Stimulated activated CD8-positive, alpha-beta memory T cell treated with anti-CD3 and anti-CD28 coated beads, Interleukin-2, amount 100 ng/mL, for 48 hours (primary cell): ENCODE results near the gene ATP2A3.
"Not testable (repeated sequence)": the region's sequence is repeated elsewhere in the genome, so short reads cannot be mapped to it uniquely, and the experiment has no call there.

Experiments
- DNase-seq, 2 donors: peaks; one replicate each; pipeline ENCODE4 v3.0.0-alpha.2; 2020; ENCODE audit warnings: low read depth in 2 of 2

Gene ATP2A3

DNA sequence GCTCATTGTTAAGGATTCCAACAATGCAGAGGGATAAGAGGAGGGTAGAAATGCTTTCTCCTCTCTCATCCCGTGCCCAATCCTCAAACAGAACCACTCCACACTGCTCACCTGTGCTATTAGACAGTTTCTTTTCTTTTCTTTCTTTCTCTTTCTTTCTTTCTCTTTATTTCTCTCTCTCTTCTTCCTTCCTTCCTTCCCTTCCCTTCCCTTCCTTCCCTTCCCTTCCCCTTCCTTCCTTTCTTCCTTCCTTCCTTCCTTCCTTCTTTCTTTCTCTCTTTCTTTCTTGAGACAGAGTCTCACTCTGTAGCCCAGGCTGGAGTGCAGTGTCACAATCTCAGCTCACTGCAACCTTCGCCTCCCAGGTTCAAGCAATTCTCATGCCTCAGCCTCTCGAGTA, 27.5 kb upstream of the ATP2A3 start:
- not testable (repeated sequence) for DNase-seq

DNA sequence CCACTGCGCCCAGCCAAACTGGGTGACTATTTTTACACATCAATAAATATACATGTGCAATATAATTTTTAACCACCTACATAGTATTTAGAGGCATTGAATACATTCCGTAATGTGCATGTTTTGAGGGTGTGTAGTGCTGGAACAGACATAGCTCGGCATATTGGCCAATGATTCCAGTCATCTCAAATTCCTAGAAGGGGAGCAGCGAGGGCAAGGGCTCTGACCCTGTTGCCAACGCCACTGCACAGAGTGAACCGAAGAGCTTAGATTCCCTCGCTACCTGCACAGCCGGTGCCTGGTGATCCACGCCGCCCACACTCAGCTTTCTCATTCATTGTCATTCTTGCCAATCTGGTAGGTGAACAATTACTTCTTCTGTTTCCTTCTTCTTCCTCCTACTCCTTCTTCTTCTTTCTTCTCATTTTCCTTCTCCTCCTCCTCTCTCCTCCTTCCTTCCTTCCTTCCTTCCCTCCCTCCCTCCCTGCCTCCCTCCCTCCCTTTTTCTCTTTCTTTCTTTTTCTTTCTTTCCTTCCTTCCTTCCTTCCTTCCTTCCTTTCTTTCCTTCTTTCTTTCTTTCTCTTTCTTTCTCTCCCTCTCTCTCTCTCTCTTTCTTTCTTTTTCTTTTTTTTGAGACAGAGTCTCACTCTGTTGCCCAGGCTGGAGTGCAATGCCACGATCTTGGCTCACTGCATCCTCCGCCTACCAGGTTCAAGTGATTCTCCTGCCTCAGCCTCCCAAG, 26.3 kb upstream of the ATP2A3 start:
- DNase-seq: no peak

DNA sequence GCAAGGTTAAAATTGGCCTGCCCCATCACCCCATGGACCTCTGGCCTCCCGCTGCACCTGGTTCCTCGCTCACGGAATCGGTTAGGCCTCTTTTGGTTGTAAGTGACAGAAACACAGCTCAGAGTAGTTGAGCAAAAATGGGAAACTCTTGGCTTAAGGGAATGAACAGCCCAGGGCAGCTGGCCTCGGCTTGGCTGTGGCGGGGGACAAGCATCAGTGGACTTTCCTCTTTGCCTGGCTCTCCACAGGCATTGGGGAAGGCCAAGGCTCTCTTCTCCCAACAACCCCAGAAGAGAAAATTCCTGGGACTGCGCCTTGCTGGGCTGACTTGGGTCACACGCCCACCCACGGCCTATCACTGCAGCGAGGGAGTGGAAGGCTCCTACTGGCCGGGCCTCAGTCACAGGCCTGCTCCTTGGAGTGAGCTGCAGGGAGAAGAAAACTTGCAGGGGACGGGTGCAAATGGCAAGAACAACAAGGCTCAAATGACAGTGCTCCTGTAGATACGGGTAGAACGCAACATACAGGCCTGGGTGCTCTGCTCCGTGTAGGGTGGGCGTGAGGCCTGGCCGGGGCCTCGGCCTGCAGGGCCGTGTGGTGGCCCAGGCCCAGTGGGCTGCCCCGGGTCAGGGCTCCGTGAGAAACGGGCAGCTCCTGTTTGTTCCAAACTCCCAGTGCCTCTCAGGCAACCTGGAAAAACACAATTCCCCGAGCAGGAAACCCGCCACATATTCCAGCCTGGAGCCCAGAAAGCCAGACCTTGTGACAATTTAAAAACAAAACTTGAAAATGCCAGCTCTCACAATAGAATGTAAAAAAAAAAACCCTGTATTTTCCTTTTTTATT, 25.0 kb upstream of the ATP2A3 start:
- DNase-seq: no peak

DNA sequence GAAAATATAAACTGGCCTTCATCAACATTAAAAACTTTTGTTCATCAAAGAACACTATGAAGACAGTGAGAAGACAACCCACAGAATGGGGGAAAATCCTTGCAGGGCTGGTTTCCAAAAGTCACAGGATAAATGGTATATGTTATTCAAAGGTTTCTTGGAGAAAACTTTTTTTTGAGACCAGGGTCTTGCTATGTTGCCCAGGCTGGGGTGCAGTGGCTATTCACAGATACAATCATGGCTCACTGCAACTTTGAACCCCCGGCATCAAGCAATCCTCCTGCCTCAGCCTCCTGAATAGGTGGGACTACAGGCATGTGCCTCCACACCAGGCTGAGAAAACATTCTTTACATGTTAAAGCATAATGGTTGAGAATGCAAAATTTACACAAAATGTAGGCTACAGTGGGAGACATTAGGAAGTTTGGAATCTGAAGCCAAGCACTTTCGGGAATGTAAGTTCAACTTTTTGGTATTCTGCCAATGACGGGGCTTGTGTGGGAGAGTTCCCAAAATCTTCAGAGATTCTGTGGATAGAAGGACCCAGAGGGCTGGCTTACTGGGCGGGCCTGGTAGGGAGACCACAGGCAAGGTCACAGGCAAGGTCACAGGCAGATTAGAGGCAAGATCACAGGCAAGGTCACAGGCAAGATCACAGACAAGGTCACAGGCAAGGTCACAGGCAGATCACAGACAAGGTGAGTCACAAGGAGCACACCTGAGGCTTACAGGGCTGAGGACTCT, 24.2 kb upstream of the ATP2A3 start:
- no peak for DNase-seq

DNA sequence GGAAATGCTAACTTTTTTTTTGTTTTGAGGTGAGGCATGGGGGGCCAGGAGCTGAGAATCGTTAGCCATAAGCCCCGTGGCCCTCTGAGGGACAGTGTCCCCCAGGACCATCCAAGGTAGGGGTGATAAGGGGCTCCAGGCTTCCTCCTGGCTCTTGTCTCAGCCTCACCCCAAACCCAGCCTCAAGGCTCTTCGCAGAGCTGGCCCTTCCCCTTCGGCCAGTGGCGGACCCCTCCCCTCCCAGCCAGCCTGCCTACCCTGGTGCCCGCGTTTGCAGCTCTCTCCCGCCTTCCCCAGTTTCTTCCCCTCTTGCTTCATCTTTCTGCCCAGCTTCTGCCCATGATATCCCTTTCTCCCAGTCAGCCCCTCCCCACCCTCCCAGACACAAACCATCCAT, 22.7 kb upstream of the ATP2A3 start:
- no peak for DNase-seq

DNA sequence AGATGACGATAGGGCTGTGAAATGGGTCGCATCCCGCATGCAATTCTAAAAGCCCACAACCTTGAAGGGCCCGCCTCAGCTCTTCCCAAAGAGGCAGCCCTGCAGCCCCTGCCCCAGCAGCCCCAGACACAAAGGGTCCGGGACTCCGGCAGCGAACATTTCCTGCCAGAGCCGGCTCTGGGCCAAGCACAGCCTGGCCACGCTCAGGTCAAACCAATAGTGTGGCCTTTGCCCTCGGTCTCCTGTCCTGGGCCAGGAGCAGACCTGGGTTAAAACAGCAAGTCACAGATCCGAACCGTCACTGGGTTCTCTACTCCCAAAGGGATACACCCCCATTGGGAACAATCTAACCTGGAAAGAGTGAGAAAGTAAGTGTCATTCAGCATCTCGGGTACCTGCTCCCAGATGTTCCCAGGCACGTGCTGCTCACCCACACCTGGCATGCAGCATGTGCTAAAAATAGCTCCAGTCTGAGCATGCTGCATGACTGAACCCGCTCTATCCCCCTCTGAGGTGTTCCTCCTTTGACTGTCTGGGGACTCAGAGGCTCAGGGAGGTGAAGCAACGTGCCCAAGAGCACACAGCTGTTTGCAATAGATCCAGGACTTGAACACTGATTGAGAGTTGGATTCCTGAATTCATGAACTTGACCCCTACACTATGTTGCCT, 22.2 kb upstream of the ATP2A3 start:
- no peak for DNase-seq

DNA sequence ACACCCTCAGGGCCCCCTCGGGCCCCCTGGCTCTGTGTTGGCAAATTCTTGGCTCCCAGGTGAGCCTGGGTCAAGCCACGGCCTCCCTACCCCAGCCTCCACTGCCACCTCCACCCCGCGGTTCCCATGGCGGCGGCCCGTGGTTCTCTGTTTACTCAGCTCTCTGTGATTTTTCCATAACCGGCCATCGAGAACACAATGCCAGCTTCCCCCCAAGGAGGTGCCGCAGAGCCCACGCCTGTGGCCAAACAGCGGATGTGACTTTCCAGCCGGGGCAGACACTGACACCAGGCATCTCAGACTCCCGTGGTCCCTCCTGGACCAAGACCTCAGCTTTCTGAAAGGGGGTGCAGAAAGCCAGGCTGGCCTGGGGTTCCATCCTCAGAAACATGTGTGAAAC, 21.6 kb upstream of the ATP2A3 start:
- no peak for DNase-seq

DNA sequence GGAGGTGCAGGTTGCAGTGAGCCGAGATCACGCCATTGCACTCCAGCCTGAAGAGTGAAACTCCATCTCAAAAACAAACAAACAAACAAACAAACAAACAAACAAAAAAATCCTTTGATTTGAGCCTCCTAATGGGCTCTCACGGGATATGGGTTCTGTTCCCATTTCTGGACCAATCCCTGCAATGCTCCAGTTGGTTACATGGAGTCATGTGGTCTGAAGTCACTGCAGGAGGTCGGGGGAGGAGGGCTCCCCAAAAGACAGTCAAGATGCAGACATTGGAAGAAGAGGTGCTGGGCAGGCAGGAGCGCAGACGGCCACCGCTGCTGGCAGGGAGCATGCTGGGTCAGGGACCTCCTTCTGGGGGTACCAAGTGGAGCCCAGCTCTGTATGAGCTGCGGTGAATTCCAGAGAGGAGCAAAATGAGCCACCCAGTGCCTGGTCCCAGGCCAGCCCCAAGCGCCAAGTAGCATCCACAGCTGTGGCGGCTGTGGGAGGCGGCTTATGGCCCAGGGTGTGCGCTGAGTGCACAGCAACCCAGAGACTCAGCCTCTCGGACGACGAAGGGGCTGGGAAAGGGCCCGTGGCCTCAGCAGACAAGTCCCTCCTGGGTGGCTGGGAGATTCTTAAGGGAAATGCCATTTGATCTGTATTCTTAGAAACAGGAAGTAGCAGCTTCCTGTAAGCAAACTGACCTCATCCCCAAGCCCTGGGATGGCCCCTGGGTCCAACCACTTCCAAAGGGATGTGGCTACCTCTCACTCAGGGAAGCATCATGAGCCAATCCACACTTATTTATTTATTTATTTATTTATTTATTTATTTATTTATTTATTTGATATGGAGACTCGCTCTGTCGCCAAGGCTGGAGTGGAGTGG, 19.6 kb upstream of the ATP2A3 start:
- DNase-seq: no peak

DNA sequence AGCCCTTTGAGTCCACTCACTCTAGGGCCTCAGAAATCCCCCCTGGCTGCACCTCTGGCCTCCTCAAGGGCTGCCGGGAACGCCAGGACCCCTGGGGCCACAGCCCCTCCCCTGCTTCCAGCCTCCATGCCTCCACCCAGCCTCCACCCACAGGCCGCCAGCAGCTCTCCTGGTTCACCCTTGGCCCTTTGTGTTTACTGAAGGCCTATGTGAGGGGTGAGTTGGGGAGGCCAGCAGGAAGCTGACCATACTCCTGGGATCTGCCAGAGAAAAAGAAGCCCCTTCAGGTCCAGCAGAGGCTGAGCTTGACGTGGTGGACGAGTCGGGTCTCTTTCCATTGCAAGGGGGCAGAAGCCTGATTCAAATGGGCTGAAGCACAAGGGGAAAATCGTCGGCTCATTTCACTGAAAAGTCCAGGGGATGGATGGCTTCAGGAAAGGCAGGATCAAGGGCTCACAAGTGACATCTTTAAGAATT, 18.3 kb upstream of the ATP2A3 start:
- no peak for DNase-seq

DNA sequence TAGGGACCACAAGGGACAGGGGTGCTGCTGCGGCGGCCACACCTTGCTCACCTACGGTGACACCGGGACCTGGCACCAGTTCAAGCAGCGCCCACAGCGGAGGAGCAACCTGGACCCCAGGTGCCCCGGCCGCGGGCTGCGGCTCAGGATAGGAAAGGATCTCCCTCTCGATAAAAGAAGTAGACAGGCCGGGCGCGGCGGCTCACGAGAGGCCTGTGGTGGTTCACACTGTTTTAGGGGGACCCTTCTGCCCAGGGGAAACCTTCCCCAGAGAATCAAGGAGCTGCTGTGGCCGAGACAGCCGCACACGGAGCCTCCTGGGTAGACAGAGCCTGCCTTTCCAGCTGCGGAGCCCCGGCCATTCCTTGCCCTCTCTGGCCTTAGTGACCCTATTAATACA, 17.9 kb upstream of the ATP2A3 start:
- no peak for DNase-seq

DNA sequence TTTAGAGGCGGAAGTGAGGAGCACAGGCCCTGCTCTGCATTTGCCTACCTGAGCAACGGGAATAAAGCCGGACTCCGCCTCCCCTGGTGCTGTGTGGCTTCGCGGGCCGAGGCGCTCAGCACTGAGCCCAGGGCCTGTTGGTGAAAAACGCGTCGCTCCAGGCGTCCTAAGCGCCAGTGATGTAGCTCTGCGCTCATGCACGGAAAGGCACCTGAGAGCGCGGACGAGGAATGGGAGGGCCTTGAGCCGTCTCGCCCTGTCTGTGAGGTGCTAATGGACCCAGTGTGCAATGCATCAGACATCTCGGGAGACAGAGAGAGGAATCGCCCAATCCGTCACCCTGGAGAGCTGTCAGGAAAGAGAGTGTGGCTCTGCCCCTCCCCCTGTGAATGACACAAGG, 17.2 kb upstream of the ATP2A3 start:
- DNase-seq: no peak

DNA sequence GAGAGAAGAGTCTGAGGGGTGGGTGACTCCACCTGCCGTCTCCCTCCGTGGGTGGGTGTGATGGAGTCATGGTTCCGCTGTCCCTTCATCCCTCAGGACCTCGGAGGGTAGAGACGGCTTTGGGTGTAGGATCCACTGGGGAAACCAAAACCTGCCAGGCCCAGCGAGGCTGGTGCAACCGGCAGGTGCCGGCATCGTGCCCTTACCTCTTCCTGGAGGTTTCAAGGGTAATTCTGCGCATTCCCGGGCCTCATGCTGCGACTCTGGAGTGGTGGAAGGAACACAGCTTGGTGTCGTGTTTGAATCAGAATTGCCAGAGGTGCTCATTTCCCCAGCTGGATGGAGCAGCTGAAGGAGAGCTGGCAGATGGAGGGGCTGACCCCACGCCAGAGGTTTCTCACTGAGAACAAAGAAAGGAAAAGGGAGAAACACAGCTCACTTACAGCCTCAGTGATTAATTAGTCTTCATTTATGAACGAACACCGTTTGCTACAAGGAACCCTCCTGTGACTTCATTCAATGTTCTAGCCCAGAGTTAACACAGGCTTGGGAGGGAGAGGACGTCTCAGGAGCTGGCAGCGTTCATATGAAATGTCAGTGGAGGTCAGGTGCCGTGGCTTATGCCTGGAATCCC, 16.3 kb upstream of the ATP2A3 start:
- DNase-seq: no peak

DNA sequence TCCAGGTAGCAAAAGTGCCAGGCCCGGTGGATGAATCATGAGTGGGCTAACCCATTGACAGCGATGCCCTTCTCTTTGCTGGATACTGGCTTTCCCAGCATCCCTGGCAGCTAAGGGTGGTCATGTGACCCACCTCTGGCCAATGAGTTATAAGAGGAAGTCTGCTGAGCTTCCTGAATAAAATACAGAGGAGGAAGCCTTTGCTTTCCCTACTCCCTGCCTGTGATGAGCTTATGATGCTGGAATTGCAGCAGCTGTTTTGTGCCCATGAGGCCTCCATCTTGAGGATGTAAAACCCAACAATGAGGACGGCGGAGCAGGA, 15.0 kb upstream of the ATP2A3 start:
- no peak for DNase-seq

DNA sequence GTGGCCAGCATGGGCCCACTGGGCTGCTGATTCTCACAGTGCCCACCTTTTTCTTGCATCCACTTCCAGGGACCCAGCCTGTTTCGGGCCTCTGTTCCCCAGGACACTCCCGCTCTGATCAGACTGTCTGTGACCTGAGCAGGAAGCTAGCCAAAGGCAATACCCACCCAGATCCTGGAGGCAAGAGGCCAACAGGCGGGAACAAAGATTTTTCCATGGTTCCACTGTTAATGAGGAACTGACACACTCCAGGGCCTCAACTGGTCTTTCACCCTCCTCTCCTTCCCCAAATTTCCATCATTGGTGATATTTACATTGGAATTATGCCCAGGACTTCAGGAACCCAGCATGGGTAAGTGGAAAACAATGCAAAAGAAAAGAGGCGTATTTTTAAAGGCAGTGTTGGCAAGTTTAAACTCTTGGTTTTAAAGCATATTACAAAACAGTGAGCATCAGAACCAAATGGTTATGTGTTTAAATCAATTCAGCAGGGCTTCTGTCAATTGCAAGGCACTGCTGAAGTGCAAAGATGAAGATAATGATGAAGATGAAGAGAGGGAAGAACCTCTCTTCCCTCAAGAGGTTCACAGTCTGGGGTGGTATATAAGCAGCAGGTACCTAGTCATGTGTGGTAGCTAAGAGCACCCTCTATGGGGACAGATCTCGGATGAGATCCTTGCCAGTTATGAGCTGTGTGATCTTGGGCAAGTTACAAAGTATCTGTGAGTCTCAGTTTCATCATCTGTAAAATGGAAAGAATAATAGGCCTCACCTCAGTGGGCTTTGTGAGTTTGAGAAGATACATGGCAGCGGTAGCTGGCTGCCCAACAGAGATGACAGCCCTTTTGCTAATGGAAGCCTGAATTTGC, 14.4 kb upstream of the ATP2A3 start:
- no peak for DNase-seq

DNA sequence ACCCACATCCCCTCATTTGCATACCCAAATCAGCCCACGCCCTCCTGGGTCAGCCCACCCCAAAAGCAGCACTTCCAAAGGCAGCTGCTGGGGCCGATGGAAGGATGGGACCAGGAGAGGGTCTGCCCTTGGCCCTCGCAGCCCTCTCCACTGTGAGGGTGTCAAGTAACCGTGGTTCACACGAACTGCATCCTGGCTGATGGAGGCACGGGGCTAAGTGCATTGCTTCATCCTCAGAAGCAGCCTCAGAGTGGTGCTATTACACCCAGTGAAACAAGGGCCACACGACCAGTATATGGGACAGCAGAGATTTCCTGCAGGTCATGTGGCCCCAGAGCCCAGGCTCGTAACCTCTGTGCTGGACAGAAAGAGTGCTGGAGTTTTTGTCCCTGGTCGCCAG, 13.2 kb upstream of the ATP2A3 start:
- no peak for DNase-seq

DNA sequence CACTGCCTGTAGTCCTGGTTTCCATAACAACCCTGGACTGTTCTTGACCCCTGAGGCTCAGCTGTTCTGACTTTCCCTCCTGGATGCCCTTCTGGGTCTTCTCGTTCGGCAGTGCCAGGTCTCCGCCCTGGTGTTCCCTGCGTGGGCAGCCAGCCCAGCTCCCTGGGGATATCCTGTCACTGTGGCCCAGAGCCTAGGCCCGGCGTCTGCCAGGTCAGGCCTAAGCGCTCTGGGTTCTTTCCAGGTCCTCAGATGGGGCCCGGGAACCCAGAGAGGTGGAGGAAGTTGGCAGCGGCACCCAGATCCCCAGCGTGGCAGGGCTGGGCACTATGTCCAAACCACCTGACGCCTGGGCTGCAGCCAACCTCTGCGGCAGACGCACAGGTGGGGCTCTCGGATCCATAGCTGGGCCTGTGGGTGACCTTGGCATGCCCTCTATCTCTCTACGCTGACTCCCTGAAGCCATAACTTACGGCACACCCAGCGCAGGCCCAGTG, 12.5 kb upstream of the ATP2A3 start:
- no peak for DNase-seq

DNA sequence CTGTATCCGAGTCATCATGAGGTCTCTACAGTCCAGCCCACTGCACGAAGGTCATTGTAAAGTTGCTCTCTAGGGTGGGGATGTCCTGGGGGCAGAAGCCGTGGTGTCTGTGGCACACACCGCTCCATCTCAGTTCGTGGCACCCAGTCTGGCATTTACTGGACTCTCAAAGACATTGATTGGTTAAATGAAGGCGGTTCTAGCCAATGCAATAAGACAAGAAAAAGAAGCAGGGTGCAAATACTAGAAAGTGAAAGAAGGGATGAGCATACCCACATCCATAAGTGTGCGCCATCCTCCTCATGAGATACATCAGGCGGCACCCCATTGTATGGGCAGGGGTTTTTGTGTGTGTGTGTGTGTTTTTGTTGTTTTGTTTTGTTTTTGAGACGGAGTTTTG, 10.7 kb upstream of the ATP2A3 start:
- no peak for DNase-seq

DNA sequence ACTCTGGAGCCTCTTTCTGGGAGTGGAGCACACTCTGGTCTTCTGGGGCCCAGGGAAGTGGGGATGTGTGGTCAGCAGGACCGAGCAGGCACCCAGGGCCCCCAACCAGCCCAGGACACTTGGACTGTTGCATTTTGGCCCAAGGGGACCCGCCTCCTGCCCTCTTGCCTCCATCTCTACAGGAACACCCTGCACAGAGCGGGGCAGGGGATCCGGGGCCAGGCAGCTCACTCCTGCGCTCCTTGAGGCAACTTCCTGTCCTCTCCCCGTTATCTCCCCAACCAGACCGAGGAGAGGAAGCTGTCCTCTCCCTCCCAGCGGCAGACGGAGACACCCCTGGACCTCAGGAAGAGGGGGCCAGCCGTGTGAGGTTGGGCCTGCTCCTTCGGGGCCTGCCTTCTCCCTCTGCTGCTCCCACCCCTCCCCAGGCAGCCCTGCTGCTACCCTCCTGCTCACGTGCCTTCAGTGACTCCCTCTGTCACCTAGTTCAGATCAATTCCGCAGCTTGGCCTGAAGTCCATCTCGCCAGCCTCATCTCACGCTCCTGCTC, 10.0 kb upstream of the ATP2A3 start:
- DNase-seq: no peak

DNA sequence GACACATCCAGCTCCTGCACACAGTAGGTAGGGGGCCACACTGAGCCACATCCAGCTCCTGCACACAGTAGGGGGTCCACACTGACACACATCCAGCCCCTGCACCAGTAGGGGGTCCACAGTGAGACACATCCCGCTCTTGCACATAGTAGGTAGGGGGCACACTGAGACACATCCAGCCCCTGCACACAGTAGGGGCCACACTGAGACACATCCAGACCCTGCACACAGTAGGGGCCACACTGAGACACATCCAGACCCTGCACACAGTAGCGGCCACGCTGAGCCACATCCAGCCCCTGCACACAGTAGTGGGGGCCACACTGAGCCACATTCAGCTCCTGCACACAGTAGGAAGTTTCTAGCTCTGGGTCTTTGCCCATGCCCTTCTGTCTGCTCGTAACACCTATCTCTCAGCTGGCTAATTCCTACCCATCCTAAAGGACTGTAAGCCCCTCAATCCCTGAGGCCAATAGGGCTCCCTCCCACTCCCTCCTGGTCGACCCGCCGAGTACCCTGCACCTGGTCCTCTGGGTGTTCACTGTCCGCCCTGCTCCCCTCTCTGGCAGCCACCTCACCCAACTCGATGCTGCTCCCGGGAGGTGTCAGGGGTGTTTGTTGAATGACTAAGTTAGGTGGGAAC, 9.4 kb upstream of the ATP2A3 start:
- no peak for DNase-seq
